ENCODE data around the gene ZNF486.

- TF ChIP-seq POLR2A (IDR thresholded peaks at IDR 0.05) (no peak), CTCF (IDR thresholded peaks at IDR 0.05) (no peak)
Measured at GRCh38 chr19:20167651-20168122, 673 bp downstream of the ZNF486 start.
